ENCODE results near the gene ETF1. TPM values are rescaled to one million over a fixed set of nuclear protein-coding genes. Genes with fewer than 3 reads are reported as not detected.
A peak's percentile ranks its signal among the peaks of the same experiment; 100 is the strongest.

Gene ETF1
- total RNA-seq, 4 donors from 2014 or later, result 108 to 163 (median 127) TPM

- H3K27ac ChIP-seq, result peak within 1 kb of the TSS; percentile 94 to 98 (median 96)
- peak within 1 kb of the TSS; percentile 71 to 95 for H3K4me3 ChIP-seq
- H3K9me3 ChIP-seq, result no peaks in the 10 kb centered on the region
- 0% methylated on average over 3 of the region's 73 CpGs; no CpG with 5 or more reads in 1 of the 2 donors for WGBS, 2 donors (ENCODE audit: low coverage in 1 of 2)
- TF ChIP-seq CTCF (IDR thresholded peaks at IDR 0.05) (peak in 3 of 4 experiments; percentile 19 to 30 (median 27)), POLR2AphosphoS5 (IDR thresholded peaks at IDR 0.05) (peak; percentile 92), EP300 (IDR thresholded peaks at IDR 0.05) (no peak), POLR2A (IDR thresholded peaks at IDR 0.05) (peak; percentile 79 to 80)
- no peaks in the 10 kb centered on the region for H3K27me3 ChIP-seq
- peaks cover 0 to 39% (median 0%) of the 10 kb centered on the region in 3 donors for H3K4me1 ChIP-seq
- ATAC-seq, result peak; percentile 96
- peaks cover 0 to 34% of the 10 kb centered on the region in 2 donors for H3K36me3 ChIP-seq
Measured at GRCh38 chr5:138575194-138576015, 32.4 kb upstream of the ETF1 start, which contains the start of gene HSPA9. TSS of gene HSPA9 (minus strand) at chr5:138575401. CDS start at chr5:138575318, 83 bp downstream.

GRCh38 chr5:138574744-138575193 lies 31.7 kb upstream of the ETF1 start:
- H3K27me3 ChIP-seq, result no peaks in the 10 kb centered on the region
- H3K27ac ChIP-seq, result peak overlapping the region; percentile 94 to 98 (median 96)
- H3K4me3 ChIP-seq, result peak overlapping the region; percentile 71 to 95
- H3K36me3 ChIP-seq, result peaks cover 0 to 41% of the 10 kb centered on the region in 2 donors
- no peaks in the 10 kb centered on the region for H3K9me3 ChIP-seq
- peaks cover 0 to 44% (median 0%) of the 10 kb centered on the region in 3 donors for H3K4me1 ChIP-seq
- no peak for TF ChIP-seq CTCF (IDR thresholded peaks at IDR 0.05)
- no peak for TF ChIP-seq POLR2A (IDR thresholded peaks at IDR 0.05)
- no peak for TF ChIP-seq POLR2AphosphoS5 (IDR thresholded peaks at IDR 0.05)
- no peak for TF ChIP-seq EP300 (IDR thresholded peaks at IDR 0.05)
- WGBS, 2 donors (ENCODE audit: low coverage in 1 of 2), result 0 to 1% methylated on average over 5 to 8 of the region's 18 CpGs
- peak; percentile 0 for ATAC-seq

GRCh38 chr5:138573949-138574670 lies 31.1 kb upstream of the ETF1 start:
- Histone ChIP-seq H3K27ac (peak overlapping the region; percentile 94 to 98 (median 96)), H3K4me3 (peak overlapping the region; percentile 71 to 95), H3K9me3 (no peaks in the 10 kb centered on the region), H3K4me1 (peaks cover 0 to 47% (median 0%) of the 10 kb centered on the region in 3 donors), H3K27me3 (no peaks in the 10 kb centered on the region), H3K36me3 (peaks cover 0 to 47% of the 10 kb centered on the region in 2 donors)
- TF ChIP-seq EP300 (IDR thresholded peaks at IDR 0.05) (no peak), CTCF (IDR thresholded peaks at IDR 0.05) (no peak), POLR2A (IDR thresholded peaks at IDR 0.05) (no peak), POLR2AphosphoS5 (IDR thresholded peaks at IDR 0.05) (no peak)
- WGBS, 2 donors (ENCODE audit: low coverage in 1 of 2), result 32 to 40% methylated on average over 9 of the region's 9 CpGs
- no peak for ATAC-seq

- Histone ChIP-seq H3K27me3 (no peaks in the 10 kb centered on the region), H3K36me3 (peaks cover 3 to 56% of the 10 kb centered on the region in 2 donors), H3K9me3 (no peaks in the 10 kb centered on the region), H3K27ac (peak overlapping the region in 3 of 4 donors; percentile 22 to 97 (median 29)), H3K4me3 (no peak overlapping the region), H3K4me1 (peaks cover 0 to 48% (median 0%) of the 10 kb centered on the region in 3 donors)
- 91 to 92% methylated on average over 3 to 4 of the region's 8 CpGs for WGBS, 2 donors (ENCODE audit: low coverage in 1 of 2)
- TF ChIP-seq CTCF (IDR thresholded peaks at IDR 0.05) (no peak), POLR2AphosphoS5 (IDR thresholded peaks at IDR 0.05) (no peak), POLR2A (IDR thresholded peaks at IDR 0.05) (no peak), EP300 (IDR thresholded peaks at IDR 0.05) (no peak)
- no peak for ATAC-seq
Measured at GRCh38 chr5:138573223-138573622, 30.2 kb upstream of the ETF1 start.
